GM21529 (cell line): ENCODE data around the gene CLEC4C.

ENCODE experiments used
- ATAC-seq: cut with Tn5 transposase; IDR thresholded peaks from one replicate; pipeline ENCODE4 v1.9.1; 2021; ENCODE audit not compliant: unreplicated experiment

The CLEC4C gene

GRCh38 chr12:7729746-7730145, 17.4 kb downstream of the CLEC4C start:
- no peak for ATAC-seq

- no peak for ATAC-seq
Observed at GRCh38 chr12:7723926-7724325, 23.2 kb downstream of the CLEC4C start.

- no peak for ATAC-seq
Observed at GRCh38 chr12:7719946-7720730, 27.0 kb downstream of the CLEC4C start.

- no peak for ATAC-seq
Observed at GRCh38 chr12:7716381-7716780, 30.8 kb downstream of the CLEC4C start.

- no peak for ATAC-seq
Observed at GRCh38 chr12:7712841-7713442, 34.2 kb downstream of the CLEC4C start.

- ATAC-seq = no peak
Observed at GRCh38 chr12:7711133-7711532, 36.0 kb downstream of the CLEC4C start, which contains the start of gene DPPA3. Gene DPPA3 (plus strand): TSS chr12:7711433. CDS start chr12:7711571, 138 bp downstream.

GRCh38 chr12:7709969-7710675, 37.1 kb downstream of the CLEC4C start:
- no peak for ATAC-seq

GRCh38 chr12:7705846-7706245, 41.3 kb downstream of the CLEC4C start:
- no peak for ATAC-seq

GRCh38 chr12:7695566-7696197, 51.5 kb downstream of the CLEC4C start, which contains the start of gene GDF3:
Gene GDF3 (minus strand): TSS chr12:7695775. CDS start chr12:7695728, 47 bp downstream.
- ATAC-seq = no peak

GRCh38 chr12:7695237-7695560, 52.0 kb downstream of the CLEC4C start:
- ATAC-seq = no peak

GRCh38 chr12:7694556-7695236, 52.5 kb downstream of the CLEC4C start:
- ATAC-seq = no peak

GRCh38 chr12:7693793-7694192, 53.4 kb downstream of the CLEC4C start:
- ATAC-seq = no peak

- ATAC-seq = no peak
Observed at GRCh38 chr12:7681535-7681934, 65.6 kb downstream of the CLEC4C start.
